ENCODE data around the gene SLC2A13. TPM values are rescaled to one million over a fixed set of nuclear protein-coding genes. Genes with fewer than 3 reads are reported as not detected.

The SLC2A13 gene
- total RNA-seq, 2 experiments from 2014 or later: 2.2 to 2.5 TPM

DNA sequence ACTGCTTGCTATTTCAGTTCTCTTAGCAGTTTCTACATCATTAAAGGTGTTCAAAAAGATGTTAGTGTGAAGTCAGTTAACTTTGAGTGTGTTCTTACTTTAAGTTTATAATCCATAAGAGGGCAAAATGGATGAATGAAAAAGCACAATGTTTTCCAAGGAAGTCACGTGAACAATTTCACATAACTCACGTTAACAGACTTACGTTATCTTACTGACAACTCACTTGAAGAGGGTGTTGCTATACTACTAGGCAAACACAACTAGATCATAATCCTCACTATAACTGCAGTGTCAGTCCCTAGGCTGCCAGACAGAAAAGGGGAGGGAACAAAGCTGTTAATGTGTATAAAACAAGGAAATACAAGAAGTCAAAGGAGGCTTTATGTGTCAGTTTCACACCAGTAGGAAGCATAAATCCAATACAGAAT lies 6.4 kb downstream of the SLC2A13 start:
- Mint-ChIP-seq H3K4me1 (peaks cover 10% of the 10 kb centered on the region), H3K27ac (no peak overlapping the region), H3K9me3 (no peaks in the 10 kb centered on the region), H3K36me3 (ENCODE audit: low read depth) (no peaks in the 10 kb centered on the region), H3K4me3 (no peak overlapping the region), H3K27me3 (peaks cover 8% of the 10 kb centered on the region)
- POLR2A ChIA-PET: no interaction called here
- DNase-seq: no peak
- CTCF ChIA-PET: no interaction called here

DNA sequence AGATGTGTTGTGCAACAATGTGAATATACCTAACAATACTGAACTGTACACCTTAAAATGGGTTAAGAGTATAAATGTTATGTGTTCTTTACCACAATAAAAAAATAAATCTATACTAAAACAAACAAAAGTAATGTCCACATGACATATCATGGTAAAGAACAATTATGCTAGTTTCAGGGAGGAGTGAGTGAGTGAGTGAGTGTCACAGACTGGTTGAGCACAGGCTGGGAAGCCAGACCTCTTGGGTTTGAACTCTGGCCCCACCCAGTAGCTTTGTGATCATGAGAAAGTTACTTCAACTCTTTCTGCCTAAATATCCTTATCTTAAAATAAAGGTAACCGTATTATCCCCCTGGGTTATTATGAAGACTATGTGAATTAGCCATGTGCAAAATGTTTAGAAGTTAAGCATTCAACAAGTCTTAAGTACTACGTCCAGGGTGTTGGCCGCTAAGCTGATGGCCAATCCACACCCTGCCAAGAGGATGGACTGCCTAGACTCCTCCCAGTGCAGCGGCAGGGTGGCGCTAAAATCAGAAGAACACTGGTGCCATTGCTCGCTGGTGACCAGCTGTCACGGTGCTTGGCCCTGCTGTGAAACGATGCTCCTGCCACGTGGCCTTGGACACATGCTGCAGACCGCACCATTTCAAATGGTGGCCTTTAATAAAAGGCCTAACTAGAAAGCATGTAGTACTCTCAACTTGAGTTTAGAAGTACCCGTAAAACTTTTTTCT lies 7.3 kb downstream of the SLC2A13 start:
- Mint-ChIP-seq H3K27me3 (peaks cover 2% of the 10 kb centered on the region), H3K4me1 (peaks cover 3% of the 10 kb centered on the region), H3K4me3 (no peak overlapping the region), H3K36me3 (ENCODE audit: low read depth) (no peaks in the 10 kb centered on the region), H3K27ac (no peak overlapping the region), H3K9me3 (no peaks in the 10 kb centered on the region)
- CTCF ChIA-PET: no interaction called here
- no peak for DNase-seq
- POLR2A ChIA-PET: no interaction called here

DNA sequence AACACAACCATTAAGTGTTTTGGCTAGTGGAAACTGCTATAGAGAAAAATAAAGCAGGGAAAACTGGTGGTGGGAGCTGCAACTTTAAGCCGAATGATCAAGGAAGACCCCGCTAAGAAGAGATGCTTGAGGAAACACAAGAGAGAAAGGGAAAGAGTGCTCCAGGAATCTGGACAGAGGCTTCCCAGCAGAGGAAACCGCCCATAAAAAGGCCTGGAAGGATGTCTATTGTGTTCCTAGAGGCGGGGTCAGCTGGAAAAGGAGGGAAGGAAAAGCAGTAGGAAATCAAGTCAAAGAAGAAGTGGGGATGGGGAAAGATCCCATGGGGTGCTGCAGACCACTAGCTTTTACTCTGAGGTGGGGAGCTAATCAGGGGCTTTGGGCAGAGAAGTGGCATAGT lies 12.4 kb downstream of the SLC2A13 start:
- Mint-ChIP-seq H3K4me1 (no peaks in the 10 kb centered on the region), H3K4me3 (no peak overlapping the region), H3K9me3 (no peaks in the 10 kb centered on the region), H3K27ac (no peak overlapping the region), H3K27me3 (no peaks in the 10 kb centered on the region), H3K36me3 (ENCODE audit: low read depth) (no peaks in the 10 kb centered on the region)
- DNase-seq: no peak
- ChIA-PET CTCF (interaction anchor here (1.2 kb wide), 1 partner anchor 12 kb away, joined by 3 read pairs; no protein-coding TSS in a partner anchor), POLR2A (no interaction called here)

DNA sequence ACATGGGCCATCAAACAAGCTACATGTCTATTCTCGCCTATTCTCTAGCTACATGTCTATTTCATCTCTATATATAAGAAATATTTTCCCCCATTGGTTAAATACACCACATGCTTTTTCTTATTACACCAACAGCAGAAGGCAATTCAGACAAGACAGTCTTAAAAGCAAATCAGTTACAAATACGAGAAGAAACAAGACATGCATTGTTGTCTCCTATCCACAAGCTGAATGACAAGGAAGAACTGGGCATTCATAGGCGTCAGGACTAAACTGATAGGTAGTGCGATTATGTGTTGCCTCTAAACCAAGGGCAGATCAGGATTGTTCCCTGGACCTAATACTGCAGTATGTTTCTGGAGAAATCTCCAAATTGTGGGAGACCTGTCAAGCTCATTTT lies 19.4 kb downstream of the SLC2A13 start:
- no peaks in the 10 kb centered on the region for H3K9me3 Mint-ChIP-seq
- no peak overlapping the region for H3K4me3 Mint-ChIP-seq
- CTCF ChIA-PET: interaction anchor here (1.0 kb wide), 1 partner anchor 39 kb away, joined by 3 read pairs; no protein-coding TSS in a partner anchor
- no peaks in the 10 kb centered on the region for H3K36me3 Mint-ChIP-seq (ENCODE audit: low read depth)
- no peaks in the 10 kb centered on the region for H3K4me1 Mint-ChIP-seq
- DNase-seq: no peak
- no peak overlapping the region for H3K27ac Mint-ChIP-seq
- no peaks in the 10 kb centered on the region for H3K27me3 Mint-ChIP-seq
- POLR2A ChIA-PET: no interaction called here

DNA sequence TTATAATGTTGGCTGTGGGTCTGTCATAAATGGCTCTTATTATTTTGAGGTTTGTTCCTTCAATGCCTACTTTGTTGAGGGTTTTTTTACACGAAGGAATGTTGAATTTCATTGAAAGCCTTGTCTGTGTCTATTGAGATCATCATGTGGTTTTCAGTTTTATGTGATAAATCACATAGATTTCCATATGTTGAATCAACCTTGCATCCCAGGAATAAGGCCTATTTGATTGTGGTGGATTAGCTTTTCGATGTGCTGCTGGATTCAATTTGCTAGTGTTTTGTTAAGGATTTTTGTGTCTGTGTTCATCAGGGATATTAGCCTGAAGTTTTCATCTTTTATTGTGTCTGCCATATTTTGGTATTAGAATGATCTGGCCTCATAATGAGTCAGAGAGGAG lies 27.6 kb downstream of the SLC2A13 start:
- Mint-ChIP-seq H3K4me1 (no peaks in the 10 kb centered on the region), H3K4me3 (no peak overlapping the region), H3K27me3 (peaks cover 6% of the 10 kb centered on the region), H3K27ac (no peak overlapping the region), H3K9me3 (peaks cover 15% of the 10 kb centered on the region), H3K36me3 (ENCODE audit: low read depth) (no peaks in the 10 kb centered on the region)
- CTCF ChIA-PET: no interaction called here
- DNase-seq: no peak
- POLR2A ChIA-PET: no interaction called here

DNA sequence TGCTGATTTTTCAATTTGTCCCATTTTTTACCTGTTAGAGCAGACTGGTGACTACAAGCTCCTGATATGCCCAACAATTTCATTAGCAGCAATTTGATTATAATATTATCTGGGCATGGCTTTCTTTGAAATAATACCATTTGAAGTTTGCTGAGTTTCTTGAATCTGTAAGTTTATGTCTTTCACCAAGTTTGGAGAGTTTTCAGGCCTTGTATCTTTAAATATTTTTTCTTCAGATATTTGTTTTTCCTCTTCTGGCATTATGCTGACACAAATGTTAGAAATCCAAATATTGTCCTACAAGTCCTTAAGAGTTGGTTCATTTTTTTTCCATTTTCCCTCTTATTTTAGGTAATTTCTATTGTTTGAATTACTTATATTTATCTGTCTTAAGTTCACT lies 30.4 kb downstream of the SLC2A13 start:
- CTCF ChIA-PET: no interaction called here
- Mint-ChIP-seq H3K4me3 (no peak overlapping the region), H3K4me1 (no peaks in the 10 kb centered on the region), H3K36me3 (ENCODE audit: low read depth) (no peaks in the 10 kb centered on the region), H3K27me3 (peaks cover 6% of the 10 kb centered on the region), H3K9me3 (peaks cover 12% of the 10 kb centered on the region), H3K27ac (no peak overlapping the region)
- no peak for DNase-seq
- POLR2A ChIA-PET: no interaction called here

DNA sequence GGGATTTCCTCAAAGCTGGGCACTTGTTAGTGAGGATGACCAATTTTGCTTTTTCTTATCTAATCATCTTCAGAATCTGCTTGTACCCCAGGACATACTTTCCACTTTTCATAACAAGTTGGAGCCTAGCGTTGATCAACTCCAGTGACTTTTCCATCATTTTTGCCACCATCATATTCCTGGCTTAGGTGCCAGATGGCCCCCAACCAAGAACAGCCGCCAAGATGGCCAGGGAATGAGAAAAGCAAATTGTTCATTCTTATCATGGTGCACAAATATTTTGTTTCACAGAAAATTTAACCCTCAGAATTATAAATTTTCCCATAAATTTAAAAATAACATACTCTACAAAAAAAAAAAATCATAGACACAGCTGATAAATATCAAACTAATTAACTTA lies 37.5 kb downstream of the SLC2A13 start:
- H3K9me3 Mint-ChIP-seq: no peaks in the 10 kb centered on the region
- DNase-seq: no peak
- no peaks in the 10 kb centered on the region for H3K36me3 Mint-ChIP-seq (ENCODE audit: low read depth)
- POLR2A ChIA-PET: no interaction called here
- H3K27me3 Mint-ChIP-seq: peaks cover 5% of the 10 kb centered on the region
- no peak overlapping the region for H3K27ac Mint-ChIP-seq
- H3K4me3 Mint-ChIP-seq: no peak overlapping the region
- CTCF ChIA-PET: interaction anchor here (1.1 kb wide), 1 partner anchor 11 kb away, joined by 3 read pairs; no protein-coding TSS in a partner anchor
- H3K4me1 Mint-ChIP-seq: no peaks in the 10 kb centered on the region

DNA sequence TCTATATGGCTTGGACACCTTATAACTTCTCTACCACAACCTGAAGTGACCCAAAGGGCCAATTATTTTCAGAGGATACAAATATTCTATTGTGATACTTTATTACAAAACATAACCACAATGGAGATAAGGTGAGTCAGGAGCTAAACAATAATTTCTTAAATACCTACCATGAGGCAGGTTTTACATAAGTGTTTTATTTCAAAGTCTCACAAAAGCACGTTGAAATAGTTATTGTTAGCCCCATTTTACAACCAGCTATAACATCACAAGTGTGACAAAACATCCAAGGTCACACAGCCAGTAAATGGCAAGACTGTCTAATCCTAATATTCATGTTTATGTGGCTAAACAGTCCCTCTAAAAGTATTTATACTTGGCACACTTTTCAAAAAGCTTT lies 40.2 kb downstream of the SLC2A13 start:
- ChIA-PET POLR2A (interaction anchor here (0.6 kb wide), 1 partner anchor 446 kb away, joined by 3 read pairs; the partner anchor contains the start of gene ABCD2), CTCF (interaction anchor here (0.6 to 0.7 kb wide), 2 partner anchors 105 to 653 kb away, joined by 3 to 4 read pairs; no protein-coding TSS in a partner anchor)
- Mint-ChIP-seq H3K4me3 (no peak overlapping the region), H3K27ac (no peak overlapping the region), H3K9me3 (no peaks in the 10 kb centered on the region), H3K36me3 (ENCODE audit: low read depth) (no peaks in the 10 kb centered on the region), H3K4me1 (no peaks in the 10 kb centered on the region), H3K27me3 (peaks cover 5% of the 10 kb centered on the region)
- no peak for DNase-seq

DNA sequence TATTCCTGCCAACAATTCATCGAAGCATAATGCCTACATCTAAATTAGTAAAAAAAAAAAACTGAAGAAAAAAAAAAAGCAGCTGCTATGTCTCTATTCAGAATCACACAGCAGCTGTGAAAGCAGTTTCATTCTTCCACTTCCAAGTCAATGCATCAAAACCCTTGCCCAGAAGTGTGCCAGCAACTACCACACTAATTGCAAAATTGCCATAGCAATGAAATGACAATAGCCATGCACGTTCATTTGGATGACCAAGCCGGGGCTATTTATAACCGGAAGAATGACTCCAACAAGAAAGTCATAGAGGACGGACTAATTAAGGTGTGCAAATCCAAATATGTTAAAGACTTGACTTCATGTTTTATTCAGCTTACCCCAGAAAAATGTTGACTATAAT lies 42.5 kb downstream of the SLC2A13 start:
- H3K36me3 Mint-ChIP-seq (ENCODE audit: low read depth): no peaks in the 10 kb centered on the region
- no peak overlapping the region for H3K4me3 Mint-ChIP-seq
- peaks cover 2% of the 10 kb centered on the region for H3K27me3 Mint-ChIP-seq
- no peak for DNase-seq
- no peaks in the 10 kb centered on the region for H3K4me1 Mint-ChIP-seq
- H3K27ac Mint-ChIP-seq: no peak overlapping the region
- CTCF ChIA-PET: no interaction called here
- H3K9me3 Mint-ChIP-seq: no peaks in the 10 kb centered on the region
- POLR2A ChIA-PET: no interaction called here

DNA sequence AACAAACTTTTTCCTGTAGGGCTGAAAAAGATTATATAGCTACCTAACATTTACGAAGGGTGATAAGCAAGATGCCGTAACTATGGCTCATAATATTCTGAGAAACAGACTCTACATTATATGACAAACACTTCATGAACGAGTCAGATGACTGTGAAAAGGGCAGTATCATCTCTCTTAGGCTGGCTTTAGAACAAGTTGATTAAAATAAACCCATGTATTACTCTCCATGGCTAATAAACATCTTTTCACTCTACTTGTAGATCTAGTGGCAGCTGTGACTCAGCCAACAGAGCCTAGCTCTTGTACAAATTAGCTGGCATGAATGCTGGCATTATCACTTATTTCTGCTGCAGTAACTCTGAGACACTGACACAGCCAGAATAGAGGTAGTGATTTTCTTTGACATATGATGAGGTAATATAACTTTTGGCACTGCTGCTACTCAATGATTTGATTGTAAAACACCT lies 47.1 kb downstream of the SLC2A13 start:
- Mint-ChIP-seq H3K9me3 (no peaks in the 10 kb centered on the region), H3K4me3 (no peak overlapping the region), H3K27me3 (no peaks in the 10 kb centered on the region), H3K27ac (no peak overlapping the region), H3K36me3 (ENCODE audit: low read depth) (no peaks in the 10 kb centered on the region), H3K4me1 (no peaks in the 10 kb centered on the region)
- CTCF ChIA-PET: no interaction called here
- POLR2A ChIA-PET: no interaction called here
- DNase-seq: no peak

DNA sequence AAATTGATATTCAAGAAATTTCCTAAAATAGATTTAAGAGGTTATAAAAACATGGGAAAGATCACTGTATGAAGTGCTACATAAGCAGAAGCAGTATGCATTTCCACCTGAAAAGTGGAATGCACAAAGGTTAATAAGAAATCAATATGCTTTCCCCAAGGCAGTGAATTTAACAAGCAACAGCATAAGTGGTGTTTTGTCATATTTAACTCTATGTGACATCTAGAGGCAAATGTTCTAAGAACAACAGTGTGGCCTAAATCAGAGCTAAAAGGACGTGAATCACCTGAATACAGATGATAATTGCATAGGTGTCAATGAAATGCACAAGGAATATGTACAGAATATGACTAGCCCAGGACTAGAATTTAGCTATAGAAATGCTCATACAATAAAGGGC lies 49.5 kb downstream of the SLC2A13 start:
- Mint-ChIP-seq H3K4me3 (no peak overlapping the region), H3K36me3 (ENCODE audit: low read depth) (no peaks in the 10 kb centered on the region), H3K27ac (no peak overlapping the region), H3K4me1 (no peaks in the 10 kb centered on the region), H3K9me3 (no peaks in the 10 kb centered on the region), H3K27me3 (no peaks in the 10 kb centered on the region)
- POLR2A ChIA-PET: no interaction called here
- CTCF ChIA-PET: no interaction called here
- no peak for DNase-seq

DNA sequence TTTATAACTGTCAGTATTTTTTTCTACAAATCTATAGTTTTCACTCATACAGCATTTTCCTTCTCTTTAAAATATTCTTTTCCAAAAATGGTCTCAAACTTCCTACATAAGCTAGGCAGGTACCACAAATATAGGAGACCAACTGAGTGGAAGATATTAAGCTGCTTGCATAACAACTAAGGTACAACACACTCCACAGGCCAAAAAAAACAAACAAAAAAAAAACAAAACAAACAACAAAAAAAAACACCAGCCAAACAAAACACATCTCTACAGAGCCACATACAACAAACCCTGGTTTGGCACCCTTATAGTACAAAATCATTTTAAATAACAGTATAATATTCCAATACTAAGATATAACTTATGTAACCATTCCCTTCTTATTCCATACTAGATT lies 50.1 kb downstream of the SLC2A13 start:
- Mint-ChIP-seq H3K27me3 (no peaks in the 10 kb centered on the region), H3K9me3 (no peaks in the 10 kb centered on the region), H3K4me3 (no peak overlapping the region), H3K27ac (no peak overlapping the region), H3K4me1 (no peaks in the 10 kb centered on the region), H3K36me3 (ENCODE audit: low read depth) (no peaks in the 10 kb centered on the region)
- no peak for DNase-seq
- ChIA-PET POLR2A (no interaction called here), CTCF (interaction anchor here (0.8 kb wide), 1 partner anchor 21 kb away, joined by 3 read pairs; no protein-coding TSS in a partner anchor)

DNA sequence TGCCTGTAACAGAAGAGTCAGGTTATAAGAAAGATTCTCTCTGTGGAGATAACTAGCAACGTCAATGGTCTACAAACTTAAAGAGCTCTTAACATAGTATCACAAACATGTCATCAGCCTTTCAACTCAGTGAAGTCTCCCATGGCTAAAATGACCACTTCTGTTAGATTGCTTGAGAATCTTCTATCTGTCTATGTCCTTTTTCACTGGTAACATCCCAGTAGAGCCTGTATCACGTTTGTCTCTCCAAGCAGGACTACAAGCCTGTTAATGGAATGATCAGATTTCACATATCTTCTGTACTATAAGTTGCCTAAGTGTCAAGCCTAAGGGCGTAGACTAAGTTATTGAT lies 50.7 kb downstream of the SLC2A13 start:
- Mint-ChIP-seq H3K4me1 (no peaks in the 10 kb centered on the region), H3K4me3 (no peak overlapping the region), H3K36me3 (ENCODE audit: low read depth) (no peaks in the 10 kb centered on the region), H3K9me3 (no peaks in the 10 kb centered on the region), H3K27ac (no peak overlapping the region), H3K27me3 (no peaks in the 10 kb centered on the region)
- DNase-seq: no peak
- ChIA-PET POLR2A (no interaction called here), CTCF (interaction anchor here (0.8 to 1.4 kb wide), 2 partner anchors 19 to 21 kb away, joined by 3 read pairs; no protein-coding TSS in a partner anchor)

Measured in activated CD4-positive, alpha-beta T cell treated with anti-CD3 and anti-CD28 coated beads, Interleukin-2, amount 10 ng/mL, durations not matched to agents 7 days and 5 days (primary cell).